NCI-H345 treated with DMSO at 0.1 percent for 48 hours (cell line): ENCODE measurements around the gene BBIP1.
A peak's percentile ranks its signal among the peaks of the same experiment; 100 is the strongest.

Source experiments
- DNase-seq: peaks from one replicate; lab custom pipeline; 2025; ENCODE audit not compliant: unreplicated experiment; lab: John Stamatoyannopoulos, UW

The BBIP1 gene

GRCh38 chr10:110863956-110864355 lies 55.0 kb downstream of the BBIP1 start:
- no peak for DNase-seq

- DNase-seq = no peak
Observed at GRCh38 chr10:110863361-110863760, 55.6 kb downstream of the BBIP1 start.

- no peak for DNase-seq
Observed at GRCh38 chr10:110862961-110863360, 56.0 kb downstream of the BBIP1 start.

DNA sequence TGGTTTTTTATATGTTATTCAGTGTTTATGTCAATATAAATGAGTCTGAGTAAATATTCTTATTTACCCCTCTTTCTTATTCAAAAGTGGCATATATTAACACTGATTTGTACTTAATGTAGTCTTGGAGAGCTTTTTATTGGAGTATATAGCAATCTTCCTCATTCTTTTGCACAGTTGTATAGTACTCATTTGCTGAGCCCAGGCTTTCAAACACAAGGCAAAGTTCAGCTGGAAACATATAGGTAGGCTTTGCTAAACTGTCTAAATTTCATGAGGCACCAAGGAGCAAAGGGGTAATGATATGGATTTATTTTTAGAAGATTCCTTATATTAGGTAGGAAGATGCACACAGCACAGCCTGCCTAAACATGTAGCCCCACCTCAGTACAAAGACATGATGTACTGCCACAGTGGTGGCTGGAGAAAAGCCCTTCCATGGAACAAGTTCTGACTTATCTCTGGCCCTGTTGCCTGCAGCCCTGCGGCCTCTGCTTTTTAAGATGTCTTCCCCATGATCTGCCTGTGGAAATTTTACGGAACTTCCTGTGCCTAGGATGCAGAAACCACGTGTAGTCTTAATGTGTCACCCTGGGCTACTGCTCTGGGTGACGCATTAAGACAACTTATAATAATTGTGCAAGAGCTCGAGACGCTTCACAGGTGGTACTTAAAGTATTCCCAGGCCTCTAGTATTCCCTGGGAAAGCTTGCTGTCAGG lies 56.9 kb downstream of the BBIP1 start:
- no peak for DNase-seq

DNA sequence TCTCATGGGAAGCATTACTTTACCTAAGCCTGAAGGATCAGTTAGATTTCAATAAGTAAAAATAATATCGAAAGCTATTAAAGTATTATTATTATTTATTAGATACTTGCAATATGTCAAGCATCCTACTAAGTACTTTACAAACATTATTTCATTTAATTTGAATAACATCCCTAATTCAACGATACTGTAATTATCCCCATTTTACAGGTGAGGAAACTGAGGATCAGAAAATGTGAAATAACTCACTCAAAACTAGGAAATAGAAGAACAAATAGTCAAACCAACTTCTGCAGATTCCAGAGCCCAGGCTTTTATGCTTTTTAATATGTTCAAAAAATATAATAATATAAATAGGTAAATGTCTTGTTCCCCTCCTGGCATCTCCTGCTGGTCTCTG lies 57.5 kb downstream of the BBIP1 start:
- DNase-seq = no peak

DNA sequence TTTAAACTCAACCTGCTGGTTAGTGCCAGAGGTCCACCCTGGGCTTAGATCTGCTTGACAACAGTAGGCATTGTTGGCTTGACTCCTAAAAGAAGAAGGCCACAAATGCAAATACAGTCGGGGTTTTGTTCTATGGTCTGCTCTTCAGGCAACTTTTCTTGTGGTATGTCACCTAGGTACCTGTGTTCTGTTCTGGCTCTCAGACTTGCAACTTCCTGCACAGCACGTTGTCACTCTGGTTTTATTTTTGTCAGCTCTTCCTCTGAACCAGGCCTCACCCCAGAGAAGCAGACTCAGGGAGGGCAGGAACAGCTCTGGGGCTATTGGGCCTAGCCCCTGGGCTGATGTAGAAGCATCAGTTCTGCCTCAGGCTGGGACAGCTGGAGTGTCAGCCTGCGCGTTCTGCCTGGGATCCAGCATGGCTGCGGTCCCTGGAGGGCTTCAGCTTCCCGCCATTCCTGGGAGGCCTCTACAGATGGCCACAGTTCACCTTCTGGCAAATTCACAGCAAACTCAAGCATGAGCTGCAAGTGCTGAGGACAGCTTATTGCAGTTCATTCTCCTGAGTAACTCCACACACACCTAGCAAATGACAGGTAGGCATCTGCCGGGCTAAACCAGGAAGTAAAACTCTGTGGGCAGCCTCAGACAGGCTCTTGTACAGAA lies 58.3 kb downstream of the BBIP1 start:
- no peak for DNase-seq

- DNase-seq = no peak
Observed at GRCh38 chr10:110859973-110860376, 59.0 kb downstream of the BBIP1 start.

DNA sequence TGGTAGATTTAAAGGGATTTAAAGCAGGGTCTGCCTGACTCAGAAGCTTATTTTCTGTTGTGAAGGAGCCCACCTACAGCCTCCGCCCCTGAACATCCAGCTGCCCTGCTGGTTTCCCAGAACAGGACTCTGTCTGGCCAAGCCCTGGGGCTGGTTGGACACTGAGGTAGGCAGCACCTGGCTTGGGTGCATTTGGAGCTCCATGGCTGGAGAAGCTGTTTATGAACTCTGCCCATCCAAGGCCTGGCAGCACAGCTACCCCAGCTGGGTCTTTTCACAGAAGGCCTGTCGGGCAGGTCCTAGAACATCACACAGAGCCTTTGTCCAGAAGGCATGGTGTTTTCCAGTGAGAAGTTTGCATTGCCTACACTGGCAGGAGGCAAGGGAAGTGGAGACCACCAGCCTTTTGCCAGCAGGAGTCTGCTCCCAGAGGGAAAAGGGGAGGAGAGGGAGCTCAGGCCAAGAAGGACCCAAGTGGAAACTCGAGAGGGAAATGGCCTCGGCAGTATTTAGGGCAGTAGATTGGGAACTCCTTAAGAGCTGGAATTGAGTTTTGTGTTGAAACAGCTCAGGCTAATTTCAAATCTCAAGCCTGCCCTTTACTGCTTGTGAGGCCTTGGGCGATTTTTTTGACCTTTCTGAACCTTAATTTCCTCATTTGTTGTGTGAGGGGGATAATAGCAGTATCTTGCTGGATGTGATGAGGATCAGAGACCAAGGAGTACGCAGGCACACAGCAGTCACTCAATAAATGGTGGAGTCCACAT lies 59.6 kb downstream of the BBIP1 start:
- no peak for DNase-seq

- DNase-seq = no peak
Observed at GRCh38 chr10:110858297-110858934, 60.6 kb downstream of the BBIP1 start.

- DNase-seq = peak; percentile 65
Observed at GRCh38 chr10:110857265-110858171, 61.5 kb downstream of the BBIP1 start.

DNA sequence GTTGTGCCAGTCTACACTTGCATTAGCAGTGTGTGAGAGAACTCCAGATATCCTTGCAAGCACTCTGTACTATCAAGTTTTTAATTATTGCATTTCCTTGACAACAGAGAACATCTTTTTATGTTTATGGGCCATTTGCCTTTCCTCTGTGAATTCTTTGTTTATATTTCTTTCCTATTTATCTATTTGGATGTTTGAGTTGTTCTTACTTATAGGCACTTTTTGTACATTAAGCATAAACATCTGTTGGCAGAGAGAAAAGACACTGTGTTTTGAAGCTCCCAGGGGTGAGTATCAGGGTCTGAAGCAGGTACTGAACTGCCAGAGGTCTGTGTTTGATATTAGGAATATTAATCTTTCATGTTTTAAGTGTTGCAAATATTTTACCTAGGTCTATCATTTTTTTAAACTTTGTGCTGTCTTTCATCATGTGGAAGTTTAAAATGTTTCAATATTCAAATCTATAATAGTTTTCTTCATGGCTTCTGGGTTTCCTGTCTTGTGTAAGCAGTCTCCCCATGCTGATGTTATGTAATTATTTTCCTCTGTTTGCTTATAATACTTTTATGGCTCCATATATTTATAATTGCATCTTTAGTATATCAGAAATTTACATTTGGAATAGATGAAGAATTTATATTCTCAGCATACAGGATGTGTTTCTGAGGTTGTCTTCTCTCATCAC lies 64.9 kb downstream of the BBIP1 start:
- no peak for DNase-seq

DNA sequence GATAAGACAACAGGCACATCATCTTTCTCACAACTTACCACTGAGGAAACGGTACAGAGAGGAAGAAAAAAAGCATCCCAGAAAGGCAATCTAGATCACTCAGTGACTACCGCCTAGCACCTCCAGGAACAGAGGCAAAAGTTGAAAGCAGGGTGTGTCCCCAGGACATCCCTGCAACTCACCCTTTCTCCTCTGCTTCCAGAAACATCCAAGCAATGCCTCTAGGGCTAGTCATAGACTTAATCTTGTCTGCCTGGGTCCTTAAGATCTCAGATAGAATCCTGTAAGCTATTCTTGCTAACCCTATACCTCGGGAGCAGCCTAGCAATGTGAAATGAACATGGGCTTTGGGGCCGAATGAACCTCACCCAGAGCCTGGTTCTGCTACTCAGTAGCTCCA lies 66.0 kb downstream of the BBIP1 start:
- DNase-seq = no peak

- no peak for DNase-seq
Observed at GRCh38 chr10:110852255-110852896, 66.6 kb downstream of the BBIP1 start.

- no peak for DNase-seq
Observed at GRCh38 chr10:110851020-110851612, 67.9 kb downstream of the BBIP1 start.

DNA sequence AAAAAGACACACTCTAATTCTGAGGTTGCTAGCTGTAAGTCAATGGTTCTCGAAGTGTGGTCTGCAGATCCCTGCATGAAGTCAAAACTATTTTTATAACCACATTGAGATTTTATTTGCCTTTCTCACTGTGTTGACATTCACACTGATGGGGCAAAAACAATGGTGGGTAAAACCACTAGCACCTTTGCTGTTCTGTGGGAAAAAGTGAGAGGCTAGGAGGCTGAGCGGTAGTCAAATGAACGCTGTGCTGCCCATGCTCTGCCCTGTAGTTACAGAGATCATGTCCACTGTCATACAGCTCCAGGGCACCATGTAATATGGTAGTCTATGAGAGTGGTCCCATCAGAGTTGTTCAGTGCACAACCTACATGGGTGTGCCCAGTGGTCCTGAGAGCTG lies 68.9 kb downstream of the BBIP1 start:
- DNase-seq = no peak
